ENCODE results near the gene POLR3B.

GRCh38 chr12:106492857-106493256 lies 135.3 kb downstream of the POLR3B start:
- TF ChIP-seq POLR2AphosphoS5 (IDR thresholded peaks at IDR 0.05; ENCODE audit: low read depth, low read length) (no peak), CTBP2 (IDR thresholded peaks at IDR 0.05; ENCODE audit: borderline replicate concordance, insufficient read depth, insufficient read length, low read length) (no peak), CTCF (IDR thresholded peaks at IDR 0.05; ENCODE audit: control extremely low read depth in 1 of 3, insufficient read depth in 1 of 3, low read depth in 1 of 3, low read length in 3 of 3) (no peak), MAX (IDR thresholded peaks at IDR 0.05) (no peak), TAF1 (IDR thresholded peaks at IDR 0.05; ENCODE audit: low read depth, low read length) (no peak), USF2 (IDR thresholded peaks at IDR 0.05; ENCODE audit: low read length) (no peak), EZH2 (IDR thresholded peaks at IDR 0.05; ENCODE audit: low read depth, low read length, severe bottlenecking) (no peak)

All from H1 (cell line).